Measurements from ENCODE around the gene TTLL9. TPM values are rescaled to one million over a fixed set of nuclear protein-coding genes. Genes with fewer than 3 reads are reported as not detected.

The TTLL9 gene
- total RNA-seq, 4 donors from 2014 or later: 0.49 to 0.68 TPM; not detected in 2

GRCh38 chr20:31987744-31988143, 117.3 kb downstream of the TTLL9 start:
- 36% methylated on average over 1 of the region's 1 CpG for WGBS
- TF ChIP-seq EP300 (IDR thresholded peaks at IDR 0.05) (no peak), POLR2AphosphoS5 (IDR thresholded peaks at IDR 0.05) (no peak)
- no peaks in the 10 kb centered on the region for H3K4me1 ChIP-seq
- H3K27ac ChIP-seq: no peak overlapping the region
- no peaks in the 10 kb centered on the region for H3K27me3 ChIP-seq
- H3K9me3 ChIP-seq: no peaks in the 10 kb centered on the region
- no peak for DNase-seq (ENCODE audit: low spot score in 2 of 2)
- no peak overlapping the region for H3K4me3 ChIP-seq
- H3K36me3 ChIP-seq: no peaks in the 10 kb centered on the region

- WGBS: 94% methylated on average over 5 of the region's 5 CpGs
- no peak for DNase-seq (ENCODE audit: low spot score in 2 of 2)
- Histone ChIP-seq H3K9me3 (no peaks in the 10 kb centered on the region), H3K36me3 (no peaks in the 10 kb centered on the region), H3K4me1 (no peaks in the 10 kb centered on the region), H3K4me3 (no peak overlapping the region), H3K27ac (no peak overlapping the region), H3K27me3 (peaks cover 7% of the 10 kb centered on the region)
- no peak for TF ChIP-seq CTCF (IDR thresholded peaks at IDR 0.05)
- no peak for TF ChIP-seq POLR2A (IDR thresholded peaks at IDR 0.05)
- TF ChIP-seq EP300 (IDR thresholded peaks at IDR 0.05): no peak
- no peak for TF ChIP-seq POLR2AphosphoS5 (IDR thresholded peaks at IDR 0.05)
Observed at GRCh38 chr20:31988430-31989015, 118.1 kb downstream of the TTLL9 start.

DNA sequence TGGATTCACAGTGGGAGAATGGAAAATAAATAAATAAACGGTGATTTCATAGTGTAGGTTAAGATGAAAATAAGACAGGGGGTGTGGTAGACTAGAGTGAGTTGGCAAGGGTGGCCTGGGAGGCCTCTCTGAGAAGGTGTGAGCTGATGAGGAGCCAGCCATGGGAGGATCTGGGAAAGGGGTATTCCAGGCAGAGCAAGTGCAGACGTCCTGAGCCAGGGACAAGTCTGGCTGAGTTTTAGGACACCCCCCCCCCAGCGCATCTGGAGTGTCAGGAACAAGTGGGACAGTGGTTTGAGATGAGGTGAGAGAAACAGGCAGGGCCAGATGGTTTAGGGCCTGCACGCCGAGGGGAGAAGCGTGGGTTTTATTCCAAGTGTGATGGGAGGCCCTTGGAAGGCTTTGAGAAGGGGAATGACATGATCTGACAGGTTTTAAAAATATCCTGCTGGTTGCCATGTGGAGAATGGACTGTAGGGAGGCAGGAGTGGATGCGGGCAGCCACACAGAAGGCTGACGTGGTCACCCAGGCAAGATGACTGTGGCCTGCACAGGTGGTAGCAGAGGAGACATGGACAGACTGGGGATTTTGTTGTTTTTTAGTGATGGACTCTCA, 118.7 kb downstream of the TTLL9 start:
- H3K27me3 ChIP-seq: peaks cover 13% of the 10 kb centered on the region
- H3K4me3 ChIP-seq: no peak overlapping the region
- H3K4me1 ChIP-seq: no peaks in the 10 kb centered on the region
- no peaks in the 10 kb centered on the region for H3K9me3 ChIP-seq
- 62% methylated on average over 8 of the region's 8 CpGs for WGBS
- TF ChIP-seq CTCF (IDR thresholded peaks at IDR 0.05) (no peak), EP300 (IDR thresholded peaks at IDR 0.05) (no peak), POLR2AphosphoS5 (IDR thresholded peaks at IDR 0.05) (no peak), POLR2A (IDR thresholded peaks at IDR 0.05) (no peak)
- H3K36me3 ChIP-seq: no peaks in the 10 kb centered on the region
- DNase-seq (ENCODE audit: low spot score in 2 of 2): no peak
- H3K27ac ChIP-seq: no peak overlapping the region

DNA sequence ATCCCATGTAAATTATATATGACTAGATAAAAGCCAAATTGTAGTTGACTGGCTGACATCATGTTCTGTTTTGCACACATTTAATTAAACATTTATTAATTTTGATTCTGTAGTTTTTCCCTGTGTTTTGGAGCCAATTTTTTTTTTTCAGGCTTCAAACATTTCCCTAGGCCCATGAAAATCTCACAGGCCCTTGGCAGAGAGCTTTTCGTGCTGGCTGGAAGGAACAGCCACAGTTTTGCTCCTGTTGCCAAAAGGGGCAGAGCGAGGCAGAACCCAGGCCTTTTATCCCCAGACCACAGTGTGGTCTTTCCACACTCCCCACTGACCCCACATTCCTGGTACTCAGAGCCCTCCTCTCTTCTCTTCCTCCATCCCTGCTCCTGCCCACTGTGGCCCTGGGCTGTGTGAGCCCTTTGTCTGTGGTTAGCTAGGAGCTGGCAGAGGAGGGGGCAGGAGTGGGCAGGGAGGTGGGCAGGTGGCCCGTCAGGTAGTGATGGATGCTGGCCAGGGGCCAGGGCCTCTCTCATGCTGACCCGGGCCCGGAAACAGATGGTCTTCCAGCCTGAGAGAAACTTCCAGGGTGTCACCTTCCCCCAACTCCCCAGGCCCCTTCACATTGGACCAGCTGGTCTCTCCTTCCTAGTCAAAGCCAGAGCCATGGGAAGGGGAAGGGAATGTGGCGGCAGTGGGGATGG, 120.4 kb downstream of the TTLL9 start:
- no peak for TF ChIP-seq CTCF (IDR thresholded peaks at IDR 0.05)
- TF ChIP-seq POLR2A (IDR thresholded peaks at IDR 0.05): no peak
- no peak for TF ChIP-seq EP300 (IDR thresholded peaks at IDR 0.05)
- TF ChIP-seq POLR2AphosphoS5 (IDR thresholded peaks at IDR 0.05): no peak
- Histone ChIP-seq H3K9me3 (no peaks in the 10 kb centered on the region), H3K27ac (no peak overlapping the region), H3K4me1 (peaks cover 3% of the 10 kb centered on the region), H3K36me3 (no peaks in the 10 kb centered on the region), H3K4me3 (no peak overlapping the region), H3K27me3 (peaks cover 29% of the 10 kb centered on the region)
- DNase-seq (ENCODE audit: low spot score in 2 of 2): no peak
- 49% methylated on average over 6 of the region's 6 CpGs for WGBS

GRCh38 chr20:31991339-31991705, 120.9 kb downstream of the TTLL9 start:
- H3K4me3 ChIP-seq: no peak overlapping the region
- peaks cover 35% of the 10 kb centered on the region for H3K27me3 ChIP-seq
- H3K9me3 ChIP-seq: no peaks in the 10 kb centered on the region
- no peak overlapping the region for H3K27ac ChIP-seq
- DNase-seq (ENCODE audit: low spot score in 2 of 2): no peak
- WGBS: 42% methylated on average over 1 of the region's 1 CpG
- TF ChIP-seq POLR2A (IDR thresholded peaks at IDR 0.05) (no peak), EP300 (IDR thresholded peaks at IDR 0.05) (no peak), POLR2AphosphoS5 (IDR thresholded peaks at IDR 0.05) (no peak), CTCF (IDR thresholded peaks at IDR 0.05) (no peak)
- peaks cover 3% of the 10 kb centered on the region for H3K4me1 ChIP-seq
- no peaks in the 10 kb centered on the region for H3K36me3 ChIP-seq

All from suprapubic skin (tissue), 4 donors.